GM23338 (cell line): ENCODE data around the gene DYNLT2. TPM values are rescaled to one million over a fixed set of nuclear protein-coding genes. Genes with fewer than 3 reads are reported as not detected.
A peak's percentile ranks its signal among the peaks of the same experiment; 100 is the strongest.

Source experiments
- ATAC-seq: fragments of 200-7000 bp; cut with Tn5 transposase; 3 replicates; pipeline ENCODE4 v1.9.1; 2020
- DNase-seq: peaks from one replicate; pipeline ENCODE4 v3.0.0-alpha.2; 2015; ENCODE audit warnings: low spot score
- H2AFZ ChIP-seq: fragments of 200-600 bp; sonication (generic); 2 replicates; pipeline ENCODE4 v1.8.0; 2016; ENCODE audit warnings: antibody characterized with exemption, mild to moderate bottlenecking, moderate library complexity
- H3F3A ChIP-seq: fragments of 200-600 bp; sonication (generic); replicated peaks from 2 replicates; pipeline ENCODE4 v1.8.0; 2017; ENCODE audit warnings: antibody characterized with exemption, mixed run types, low read depth
- H3K27ac ChIP-seq: fragments of 200-600 bp; sonication (generic); 2 replicates; pipeline ENCODE4 v1.6.1; 2016; ENCODE audit warnings: low read depth
- H3K27me3 ChIP-seq: fragments of 200-600 bp; sonication (generic); 2 replicates; pipeline ENCODE4 v1.8.0; 2016; ENCODE audit warnings: mild to moderate bottlenecking, mixed run types, moderate library complexity; ENCODE audit not compliant: insufficient read depth
- H3K36me3 ChIP-seq: fragments of 200-600 bp; sonication (generic); 2 replicates; pipeline ENCODE4 v1.8.0; 2016; ENCODE audit warnings: mild to moderate bottlenecking; ENCODE audit not compliant: insufficient read depth
- H3K4me1 ChIP-seq: fragments of 200-600 bp; sonication (generic); 2 replicates; pipeline ENCODE4 v1.8.0; 2016; ENCODE audit warnings: mild to moderate bottlenecking, moderate library complexity; ENCODE audit not compliant: insufficient read depth
- H3K4me2 ChIP-seq: fragments of 200-600 bp; sonication (generic); 2 replicates; pipeline ENCODE4 v1.7.1; 2017; ENCODE audit warnings: mixed run types
- H3K4me3 ChIP-seq: fragments of 200-600 bp; sonication (generic); 2 replicates; pipeline ENCODE4 v1.6.1; 2016; ENCODE audit warnings: mixed run types
- H3K79me2 ChIP-seq: fragments of 200-600 bp; sonication (generic); replicated peaks from 2 replicates; pipeline ENCODE4 v1.8.0; 2017; ENCODE audit warnings: mild to moderate bottlenecking; ENCODE audit not compliant: insufficient read depth
- H3K9me2 ChIP-seq: fragments of 200-600 bp; sonication (generic); 2 replicates; pipeline ENCODE4 v1.8.0; 2017; ENCODE audit not compliant: insufficient read depth
- H4K20me1 ChIP-seq: fragments of 200-600 bp; sonication (generic); replicated peaks from 2 replicates; pipeline ENCODE4 v1.8.0; 2017; ENCODE audit warnings: mild to moderate bottlenecking; ENCODE audit not compliant: insufficient read depth
- H3K27ac Mint-ChIP-seq: 2 replicates; pipeline ENCODE4 v1.8.0; 2020; ENCODE audit warnings: inconsistent platforms, mild to moderate bottlenecking, moderate library complexity, mixed read lengths
- H3K27me3 Mint-ChIP-seq: 3 replicates; pipeline ENCODE4 v1.8.0; 2022; ENCODE audit warnings: low read depth, mild to moderate bottlenecking, moderate library complexity, mixed read lengths, inconsistent platforms; ENCODE audit not compliant: insufficient read depth, poor library complexity
- H3K36me3 Mint-ChIP-seq: 3 replicates; pipeline ENCODE4 v1.8.0; 2021; ENCODE audit warnings: low read depth, mild to moderate bottlenecking, inconsistent platforms, moderate library complexity, mixed read lengths
- H3K4me1 Mint-ChIP-seq: 3 replicates; pipeline ENCODE4 v1.8.0; 2020; ENCODE audit warnings: mild to moderate bottlenecking, inconsistent platforms, mixed read lengths
- H3K4me3 Mint-ChIP-seq: 3 replicates; pipeline ENCODE4 v1.8.0; 2021; ENCODE audit warnings: moderate library complexity, mild to moderate bottlenecking, inconsistent platforms, mixed read lengths
- H3K9me3 Mint-ChIP-seq: 3 replicates; pipeline ENCODE4 v1.8.0; 2020; ENCODE audit warnings: moderate library complexity, mild to moderate bottlenecking, inconsistent platforms, mixed read lengths
- EZH2 ChIP-seq: fragments of 200-600 bp; sonication (generic); IDR thresholded peaks from one replicate; pipeline ENCODE4 v1.8.0; 2017; ENCODE audit warnings: antibody characterized with exemption, mild to moderate bottlenecking, low read depth; ENCODE audit not compliant: unreplicated experiment
- JUNB ChIP-seq: IDR thresholded peaks from one replicate; pipeline ENCODE4 v1.6.1; 2016; ENCODE audit warnings: antibody characterized with exemption; ENCODE audit not compliant: unreplicated experiment
- NANOG ChIP-seq: IDR thresholded peaks from 2 replicates; pipeline ENCODE4 v1.6.1; 2016; ENCODE audit warnings: antibody characterized with exemption, borderline replicate concordance
- POLR2AphosphoS5 ChIP-seq: IDR thresholded peaks from 2 replicates; pipeline ENCODE4 v1.6.1; 2016; ENCODE audit warnings: antibody characterized with exemption, low read depth
- STAT1 ChIP-seq: IDR thresholded peaks from one replicate; pipeline ENCODE4 v1.6.1; 2016; ENCODE audit warnings: antibody characterized with exemption; ENCODE audit not compliant: unreplicated experiment
- ZNF114 ChIP-seq: fragments of 250-450 bp; sonication (Bioruptor Pico); IDR thresholded peaks from 2 replicates; pipeline ENCODE4 v1.5.0; 2020; ENCODE audit warnings: mild to moderate bottlenecking, moderate library complexity
- ZNF331 ChIP-seq: fragments of 250-450 bp; sonication (Bioruptor Pico); IDR thresholded peaks from 2 replicates; pipeline ENCODE4 v1.5.0; 2020; ENCODE audit warnings: low read depth, mild to moderate bottlenecking, moderate library complexity
- polyA plus RNA-seq: library from polyadenylated mRNA; unstranded; fragments of >200 nt; fragmentation: Nextera tagmentation; extraction: Ambion mirVana; gene quantifications from 2 replicates; pipeline ENCODE4 v1.2.1, GENCODE V29; 2016
- total RNA-seq: library from RNA; depleted of rRNA; stranded (reverse); fragments of >200 nt; shearing (Covaris generic); gene quantifications from 2 replicates; pipeline ENCODE4 v1.2.3, GENCODE V29; 2014
- TF ChIP-seq, protein P1 (sequence below): fragments of 250-450 bp; sonication (Bioruptor Pico); IDR thresholded peaks from 2 replicates; pipeline ENCODE4 v1.5.0; 2020; ENCODE audit warnings: mild to moderate bottlenecking, moderate library complexity
- TF ChIP-seq, protein P2 (sequence below): IDR thresholded peaks from 2 replicates; pipeline ENCODE4 v1.6.1; 2016; ENCODE audit warnings: antibody characterized with exemption
- TF ChIP-seq, protein P3 (sequence below): IDR thresholded peaks from one replicate; pipeline ENCODE4 v1.6.1; 2018; ENCODE audit warnings: antibody characterized with exemption; ENCODE audit not compliant: unreplicated experiment

DYNLT2 gene
- total and polyA plus RNA-seq, 2 experiments from 2014 or later: 2.8 to 4.4 TPM

DNA sequence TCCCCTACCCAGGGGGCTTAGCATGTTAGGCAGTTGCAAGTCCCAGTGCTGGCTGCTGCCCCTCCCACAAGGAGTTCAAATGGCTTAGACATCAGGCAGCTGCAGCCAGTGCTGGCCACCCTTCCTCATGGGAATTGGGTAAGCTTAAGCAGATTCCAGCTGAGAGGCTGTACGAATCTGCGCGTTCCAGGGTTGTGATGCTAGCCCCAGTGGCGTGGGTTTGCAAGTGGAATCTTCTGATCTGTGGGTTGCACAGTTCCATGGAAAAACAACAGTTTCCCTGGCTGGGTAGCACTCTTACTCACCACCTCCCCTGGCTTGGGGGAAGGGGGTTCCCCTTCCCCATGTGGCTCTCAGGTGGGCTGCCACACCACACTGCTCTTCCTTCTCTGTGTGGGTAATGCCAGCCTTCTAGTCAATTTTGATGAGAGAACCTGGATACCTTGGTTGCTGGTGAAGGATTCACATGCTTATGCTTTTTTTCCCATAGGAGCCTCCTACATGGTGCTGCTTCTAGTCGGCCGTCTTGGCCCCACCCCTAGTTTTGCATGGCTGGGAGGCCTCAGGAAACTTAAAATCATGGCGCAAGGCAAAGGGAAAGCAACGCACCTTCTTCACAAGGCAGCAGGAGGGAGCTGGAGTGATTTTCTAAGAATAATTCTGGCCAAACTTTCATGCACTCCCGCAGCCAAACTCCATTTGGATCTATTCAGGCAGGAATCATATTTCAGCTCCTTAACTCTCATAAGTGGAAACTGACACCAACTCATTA, 13.0 kb downstream of the DYNLT2 start:
- no peaks in the 10 kb centered on the region for H3K27me3 Mint-ChIP-seq
- Histone ChIP-seq H3K4me2 (no peak overlapping the region), H4K20me1 (no peaks in the 10 kb centered on the region), H3K36me3 (no peaks in the 10 kb centered on the region), H3K9me2 (0 out of 2 replicates have a peak, but pooled peaks cover 2% of the 10 kb centered on the region), H3K79me2 (no peaks in the 10 kb centered on the region; the same call in 1 of the 2 replicates), H3K4me1 (no peaks in the 10 kb centered on the region), H2AFZ (peak overlapping the region; percentile 73), H3K4me3 (no peak overlapping the region), H3K27me3 (no peaks in the 10 kb centered on the region), H3F3A (no peaks in the 10 kb centered on the region), H3K27ac (no peak overlapping the region)
- H3K4me3 Mint-ChIP-seq: no peak overlapping the region
- no peak overlapping the region; the same call in 1 of the 2 replicates for H3K27ac Mint-ChIP-seq
- DNase-seq (peak; percentile 30), ATAC-seq (peak; percentile 74)
- no peak for TF ChIP-seq ZNF331 (CRISPR knock-in tag)
- TF ChIP-seq, protein P1, sequence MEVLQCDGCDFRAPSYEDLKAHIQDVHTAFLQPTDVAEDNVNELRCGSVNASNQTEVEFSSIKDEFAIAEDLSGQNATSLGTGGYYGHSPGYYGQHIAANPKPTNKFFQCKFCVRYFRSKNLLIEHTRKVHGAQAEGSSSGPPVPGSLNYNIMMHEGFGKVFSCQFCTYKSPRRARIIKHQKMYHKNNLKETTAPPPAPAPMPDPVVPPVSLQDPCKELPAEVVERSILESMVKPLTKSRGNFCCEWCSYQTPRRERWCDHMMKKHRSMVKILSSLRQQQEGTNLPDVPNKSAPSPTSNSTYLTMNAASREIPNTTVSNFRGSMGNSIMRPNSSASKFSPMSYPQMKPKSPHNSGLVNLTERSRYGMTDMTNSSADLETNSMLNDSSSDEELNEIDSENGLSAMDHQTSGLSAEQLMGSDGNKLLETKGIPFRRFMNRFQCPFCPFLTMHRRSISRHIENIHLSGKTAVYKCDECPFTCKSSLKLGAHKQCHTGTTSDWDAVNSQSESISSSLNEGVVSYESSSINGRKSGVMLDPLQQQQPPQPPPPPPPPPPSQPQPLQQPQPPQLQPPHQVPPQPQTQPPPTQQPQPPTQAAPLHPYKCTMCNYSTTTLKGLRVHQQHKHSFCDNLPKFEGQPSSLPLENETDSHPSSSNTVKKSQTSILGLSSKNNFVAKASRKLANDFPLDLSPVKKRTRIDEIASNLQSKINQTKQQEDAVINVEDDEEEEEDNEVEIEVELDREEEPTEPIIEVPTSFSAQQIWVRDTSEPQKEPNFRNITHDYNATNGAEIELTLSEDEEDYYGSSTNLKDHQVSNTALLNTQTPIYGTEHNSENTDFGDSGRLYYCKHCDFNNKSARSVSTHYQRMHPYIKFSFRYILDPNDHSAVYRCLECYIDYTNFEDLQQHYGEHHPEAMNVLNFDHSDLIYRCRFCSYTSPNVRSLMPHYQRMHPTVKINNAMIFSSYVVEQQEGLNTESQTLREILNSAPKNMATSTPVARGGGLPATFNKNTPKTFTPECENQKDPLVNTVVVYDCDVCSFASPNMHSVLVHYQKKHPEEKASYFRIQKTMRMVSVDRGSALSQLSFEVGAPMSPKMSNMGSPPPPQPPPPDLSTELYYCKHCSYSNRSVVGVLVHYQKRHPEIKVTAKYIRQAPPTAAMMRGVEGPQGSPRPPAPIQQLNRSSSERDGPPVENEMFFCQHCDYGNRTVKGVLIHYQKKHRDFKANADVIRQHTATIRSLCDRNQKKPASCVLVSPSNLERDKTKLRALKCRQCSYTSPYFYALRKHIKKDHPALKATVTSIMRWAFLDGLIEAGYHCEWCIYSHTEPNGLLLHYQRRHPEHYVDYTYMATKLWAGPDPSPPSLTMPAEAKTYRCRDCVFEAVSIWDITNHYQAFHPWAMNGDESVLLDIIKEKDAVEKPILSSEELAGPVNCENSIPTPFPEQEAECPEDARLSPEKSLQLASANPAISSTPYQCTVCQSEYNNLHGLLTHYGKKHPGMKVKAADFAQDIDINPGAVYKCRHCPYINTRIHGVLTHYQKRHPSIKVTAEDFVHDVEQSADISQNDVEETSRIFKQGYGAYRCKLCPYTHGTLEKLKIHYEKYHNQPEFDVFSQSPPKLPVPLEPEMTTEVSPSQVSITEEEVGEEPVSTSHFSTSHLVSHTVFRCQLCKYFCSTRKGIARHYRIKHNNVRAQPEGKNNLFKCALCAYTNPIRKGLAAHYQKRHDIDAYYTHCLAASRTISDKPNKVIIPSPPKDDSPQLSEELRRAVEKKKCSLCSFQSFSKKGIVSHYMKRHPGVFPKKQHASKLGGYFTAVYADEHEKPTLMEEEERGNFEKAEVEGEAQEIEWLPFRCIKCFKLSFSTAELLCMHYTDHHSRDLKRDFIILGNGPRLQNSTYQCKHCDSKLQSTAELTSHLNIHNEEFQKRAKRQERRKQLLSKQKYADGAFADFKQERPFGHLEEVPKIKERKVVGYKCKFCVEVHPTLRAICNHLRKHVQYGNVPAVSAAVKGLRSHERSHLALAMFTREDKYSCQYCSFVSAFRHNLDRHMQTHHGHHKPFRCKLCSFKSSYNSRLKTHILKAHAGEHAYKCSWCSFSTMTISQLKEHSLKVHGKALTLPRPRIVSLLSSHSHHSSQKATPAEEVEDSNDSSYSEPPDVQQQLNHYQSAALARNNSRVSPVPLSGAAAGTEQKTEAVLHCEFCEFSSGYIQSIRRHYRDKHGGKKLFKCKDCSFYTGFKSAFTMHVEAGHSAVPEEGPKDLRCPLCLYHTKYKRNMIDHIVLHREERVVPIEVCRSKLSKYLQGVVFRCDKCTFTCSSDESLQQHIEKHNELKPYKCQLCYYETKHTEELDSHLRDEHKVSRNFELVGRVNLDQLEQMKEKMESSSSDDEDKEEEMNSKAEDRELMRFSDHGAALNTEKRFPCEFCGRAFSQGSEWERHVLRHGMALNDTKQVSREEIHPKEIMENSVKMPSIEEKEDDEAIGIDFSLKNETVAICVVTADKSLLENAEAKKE (CRISPR knock-in tag): no peak
- no peak for TF ChIP-seq POLR2AphosphoS5
- no peak for TF ChIP-seq JUNB
- TF ChIP-seq STAT1: no peak
- TF ChIP-seq, protein P2, sequence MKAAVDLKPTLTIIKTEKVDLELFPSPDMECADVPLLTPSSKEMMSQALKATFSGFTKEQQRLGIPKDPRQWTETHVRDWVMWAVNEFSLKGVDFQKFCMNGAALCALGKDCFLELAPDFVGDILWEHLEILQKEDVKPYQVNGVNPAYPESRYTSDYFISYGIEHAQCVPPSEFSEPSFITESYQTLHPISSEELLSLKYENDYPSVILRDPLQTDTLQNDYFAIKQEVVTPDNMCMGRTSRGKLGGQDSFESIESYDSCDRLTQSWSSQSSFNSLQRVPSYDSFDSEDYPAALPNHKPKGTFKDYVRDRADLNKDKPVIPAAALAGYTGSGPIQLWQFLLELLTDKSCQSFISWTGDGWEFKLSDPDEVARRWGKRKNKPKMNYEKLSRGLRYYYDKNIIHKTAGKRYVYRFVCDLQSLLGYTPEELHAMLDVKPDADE: no peak
- TF ChIP-seq NANOG: no peak
- no peak for TF ChIP-seq EZH2
- TF ChIP-seq ZNF114: no peak
- TF ChIP-seq, protein P3, sequence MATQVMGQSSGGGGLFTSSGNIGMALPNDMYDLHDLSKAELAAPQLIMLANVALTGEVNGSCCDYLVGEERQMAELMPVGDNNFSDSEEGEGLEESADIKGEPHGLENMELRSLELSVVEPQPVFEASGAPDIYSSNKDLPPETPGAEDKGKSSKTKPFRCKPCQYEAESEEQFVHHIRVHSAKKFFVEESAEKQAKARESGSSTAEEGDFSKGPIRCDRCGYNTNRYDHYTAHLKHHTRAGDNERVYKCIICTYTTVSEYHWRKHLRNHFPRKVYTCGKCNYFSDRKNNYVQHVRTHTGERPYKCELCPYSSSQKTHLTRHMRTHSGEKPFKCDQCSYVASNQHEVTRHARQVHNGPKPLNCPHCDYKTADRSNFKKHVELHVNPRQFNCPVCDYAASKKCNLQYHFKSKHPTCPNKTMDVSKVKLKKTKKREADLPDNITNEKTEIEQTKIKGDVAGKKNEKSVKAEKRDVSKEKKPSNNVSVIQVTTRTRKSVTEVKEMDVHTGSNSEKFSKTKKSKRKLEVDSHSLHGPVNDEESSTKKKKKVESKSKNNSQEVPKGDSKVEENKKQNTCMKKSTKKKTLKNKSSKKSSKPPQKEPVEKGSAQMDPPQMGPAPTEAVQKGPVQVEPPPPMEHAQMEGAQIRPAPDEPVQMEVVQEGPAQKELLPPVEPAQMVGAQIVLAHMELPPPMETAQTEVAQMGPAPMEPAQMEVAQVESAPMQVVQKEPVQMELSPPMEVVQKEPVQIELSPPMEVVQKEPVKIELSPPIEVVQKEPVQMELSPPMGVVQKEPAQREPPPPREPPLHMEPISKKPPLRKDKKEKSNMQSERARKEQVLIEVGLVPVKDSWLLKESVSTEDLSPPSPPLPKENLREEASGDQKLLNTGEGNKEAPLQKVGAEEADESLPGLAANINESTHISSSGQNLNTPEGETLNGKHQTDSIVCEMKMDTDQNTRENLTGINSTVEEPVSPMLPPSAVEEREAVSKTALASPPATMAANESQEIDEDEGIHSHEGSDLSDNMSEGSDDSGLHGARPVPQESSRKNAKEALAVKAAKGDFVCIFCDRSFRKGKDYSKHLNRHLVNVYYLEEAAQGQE: no peak
- no peaks in the 10 kb centered on the region for H3K9me3 Mint-ChIP-seq
- peaks cover 8% of the 10 kb centered on the region; the same call in 2 of the 3 replicates for H3K4me1 Mint-ChIP-seq
- no peaks in the 10 kb centered on the region for H3K36me3 Mint-ChIP-seq
